HCT116 (cell line): ENCODE measurements around the gene SLC50A1. TPM values are rescaled to one million over a fixed set of nuclear protein-coding genes. Genes with fewer than 3 reads are reported as not detected.
"Not testable (repeated sequence)": the region's sequence is repeated elsewhere in the genome, so short reads cannot be mapped to it uniquely, and the experiment has no call there.

Experiments
- ATAC-seq: fragments of 200-7000 bp; cut with Tn5 transposase; 2 replicates; pipeline ENCODE4 v1.9.1; 2020; ENCODE audit warnings: mild to moderate bottlenecking, moderate library complexity
- BruUV-seq: library from RNA; stranded (reverse); fragments of 400-500 nt; replicated peaks from 2 replicates; lab custom pipeline; 2021; lab: Mats Ljungman, UMichigan
- CTCF ChIA-PET: fragments of 300-600 bp; sonication (Branson Sonifier 250); formaldehyde crosslinking; loops from one replicate; lab custom pipeline; 2021; ENCODE audit warnings: antibody characterized with exemption; lab: Charles Lee
- POLR2A ChIA-PET: fragments of 300-600, 350-600 bp; sonication (Branson Sonifier 250); formaldehyde crosslinking; loops from one replicate; lab custom pipeline; 2021; ENCODE audit warnings: antibody characterized with exemption; lab: Charles Lee
- RAD21 ChIA-PET, 2 experiments: fragments of 300-600 bp; sonication (Branson Sonifier 250); formaldehyde crosslinking; loops; one replicate each; lab custom pipeline; 2023; ENCODE audit warnings: low total read pairs in 2 of 2; ENCODE audit not compliant: uncharacterized antibody in 2 of 2, unreplicated experiment in 2 of 2, low non-redundant PET in 1 of 2; lab: Charles Lee
- DNase-seq: peaks from one replicate; pipeline ENCODE4 v3.0.0-alpha.2; 2010; ENCODE audit warnings: low read depth, low spot score
- H2AFZ ChIP-seq: fragments of 200-600 bp; shearing (Covaris generic), sonication (generic); 2 replicates; pipeline ENCODE4 v1.6.1; 2017; ENCODE audit warnings: low read depth, mixed run types, mixed read lengths, antibody characterized with exemption, low read length; ENCODE audit not compliant: poor library complexity, severe bottlenecking
- H3K27ac ChIP-seq: 2 replicates; pipeline ENCODE4 v1.5.1; 2012; ENCODE audit warnings: low read depth, low read length
- H3K27me3 ChIP-seq: fragments of 200-600 bp; sonication (generic); 2 replicates; pipeline ENCODE4 v1.6.1; 2016; ENCODE audit warnings: mixed run types, low read length, mixed read lengths; ENCODE audit not compliant: insufficient read depth
- H3K36me3 ChIP-seq, 2 experiments: fragments of 200-500 bp in 1 of 2; fragments of 200-600 bp in 1 of 2; sonication (Bioruptor generic) in 1 of 2; sonication (generic) in 1 of 2; 2 replicates each; pipeline versions ENCODE4 v1.5.1 to v1.6.1; 2014 to 2016; ENCODE audit warnings: low read length in 2 of 2, inconsistent platforms in 1 of 2, mixed read lengths in 1 of 2, mixed run types in 1 of 2; ENCODE audit not compliant: insufficient read depth in 2 of 2, control insufficient read depth in 1 of 2
- H3K4me1 ChIP-seq, 2 experiments: fragments of 200-600 bp in 1 of 2; sonication (generic) in 1 of 2; 2 replicates each; pipeline versions ENCODE4 v1.5.1 to v1.6.1; 2012 to 2017; ENCODE audit warnings: low read length in 2 of 2, inconsistent platforms in 1 of 2, mild to moderate bottlenecking in 1 of 2, mixed read lengths in 1 of 2, mixed run types in 1 of 2, moderate library complexity in 1 of 2; ENCODE audit not compliant: insufficient read depth in 2 of 2, control insufficient read depth in 1 of 2
- H3K4me2 ChIP-seq: fragments of 200-600 bp; sonication (generic); 2 replicates; pipeline ENCODE4 v1.6.1; 2017; ENCODE audit warnings: mixed run types, low read length, mixed read lengths
- H3K4me3 ChIP-seq, 2 experiments: fragments of 200-600 bp in 1 of 2; sonication (generic) in 1 of 2; replicated peaks in 1 of 2; 2 replicates each; pipeline ENCODE4 v1.5.1; 2011 to 2016; ENCODE audit warnings: low read length in 2 of 2, control low read depth in 1 of 2, low read depth in 1 of 2, mild to moderate bottlenecking in 1 of 2, mixed read lengths in 1 of 2, mixed run types in 1 of 2
- H3K79me2 ChIP-seq: fragments of 200-600 bp; sonication (generic); 2 replicates; pipeline ENCODE4 v1.6.1; 2017; ENCODE audit warnings: mild to moderate bottlenecking, mixed run types, low read length, moderate library complexity, mixed read lengths; ENCODE audit not compliant: insufficient read depth
- H3K9ac ChIP-seq: fragments of 200-600 bp; sonication (generic); 2 replicates; pipeline ENCODE4 v1.6.1; 2016; ENCODE audit warnings: low read length, mixed read lengths
- H3K9me2 ChIP-seq: fragments of 200-600 bp; sonication (generic), shearing (Covaris generic); 2 replicates; pipeline ENCODE4 v1.6.1; 2017; ENCODE audit warnings: mixed run types, mild to moderate bottlenecking, moderate library complexity; ENCODE audit not compliant: insufficient read depth
- H3K9me3 ChIP-seq, 2 experiments: fragments of 200-500 bp in 1 of 2; fragments of 200-600 bp in 1 of 2; sonication (Bioruptor generic) in 1 of 2; sonication (generic) in 1 of 2; 2 replicates each; pipeline ENCODE4 v1.6.1; 2014 to 2017; ENCODE audit warnings: low read length in 2 of 2, mixed read lengths in 2 of 2, inconsistent platforms in 1 of 2, low read depth in 1 of 2, mild to moderate bottlenecking in 1 of 2, mixed run types in 1 of 2, moderate library complexity in 1 of 2; ENCODE audit not compliant: control insufficient read depth in 1 of 2, insufficient read depth in 1 of 2
- H4K20me1 ChIP-seq: fragments of 200-600 bp; sonication (generic), shearing (Covaris generic); 2 replicates; pipeline ENCODE4 v1.6.1; 2017; ENCODE audit warnings: mixed run types, mild to moderate bottlenecking, moderate library complexity; ENCODE audit not compliant: insufficient read depth
- ATF3 ChIP-seq: IDR thresholded peaks from 2 replicates; pipeline ENCODE4 v1.6.1; 2012
- EGR1 ChIP-seq: IDR thresholded peaks from 2 replicates; pipeline ENCODE4 v1.6.1; 2012; ENCODE audit warnings: low read depth
- EZH2 ChIP-seq: fragments of 200-600 bp; sonication (generic); IDR thresholded peaks from 2 replicates; pipeline ENCODE4 v1.6.1; 2017; ENCODE audit warnings: antibody characterized with exemption, mixed run types
- SIN3A ChIP-seq: IDR thresholded peaks from 2 replicates; pipeline ENCODE4 v1.6.1; 2012; ENCODE audit warnings: low read depth
- SP1 ChIP-seq: IDR thresholded peaks from 2 replicates; pipeline ENCODE4 v1.6.1; 2012; ENCODE audit warnings: low read depth
- TCF7L2 ChIP-seq: IDR thresholded peaks from 2 replicates; pipeline ENCODE4 v1.7.0; 2011; ENCODE audit warnings: borderline replicate concordance, inconsistent platforms; ENCODE audit not compliant: insufficient read depth, insufficient read length; ENCODE audit errors: extremely low read depth
- ZBTB33 ChIP-seq: IDR thresholded peaks from 2 replicates; pipeline ENCODE4 v1.6.1; 2011; ENCODE audit warnings: mild to moderate bottlenecking, low read length, moderate library complexity; ENCODE audit not compliant: insufficient replicate concordance; ENCODE audit errors: extremely low read depth
- ZNF274 ChIP-seq: fragments of 200-500 bp; sonication (Bioruptor generic); IDR thresholded peaks from 2 replicates; pipeline ENCODE4 v1.6.1; 2014; ENCODE audit warnings: mild to moderate bottlenecking, low read depth, low read length, inconsistent platforms
- intact Hi-C: fragments of 100-400 bp; cut with micrococcal nuclease; formaldehyde crosslinking; loops from 2 replicates; pipeline ENCODE4 v1.10.0; 2022
- total RNA-seq: library from RNA; stranded (reverse); gene quantifications from one replicate; pipeline ENCODE4 v1.2.1, GENCODE V29; 2021; ENCODE audit not compliant: unreplicated experiment

Gene SLC50A1
- total RNA-seq, 1 experiment from 2014 or later: 49.9 TPM

- no peak for TF ChIP-seq ZBTB33
- no peak for TF ChIP-seq TCF7L2
- TF ChIP-seq SIN3A: no peak
- no peak for TF ChIP-seq EGR1
- no peak for TF ChIP-seq SP1
- no peak for TF ChIP-seq ATF3
- no peak for TF ChIP-seq EZH2
- TF ChIP-seq ZNF274: no peak
Measured at GRCh38 chr1:155160128-155160527, 24.5 kb downstream of the SLC50A1 start (continued).

- BruUV-seq, intact Hi-C loops: not testable (repeated sequence)
Measured at GRCh38 chr1:155162631-155163030, 27.0 kb downstream of the SLC50A1 start.

GRCh38 chr1:155163785-155164184 lies 28.1 kb downstream of the SLC50A1 start:
- H3K9me2 ChIP-seq, H3K4me3 ChIP-seq, BruUV-seq, DNase-seq, H4K20me1 ChIP-seq, H3K9ac ChIP-seq, H3K9me3 ChIP-seq, intact Hi-C loops, POLR2A ChIA-PET, H3K27ac ChIP-seq, H3K27me3 ChIP-seq, H2AFZ ChIP-seq, RAD21 ChIA-PET, ATAC-seq, H3K79me2 ChIP-seq, H3K4me2 ChIP-seq, H3K36me3 ChIP-seq: not testable (repeated sequence)
- CTCF ChIA-PET: interaction anchor here (1.2 to 1.3 kb wide), 2 partner anchors 9 to 79 kb away, joined by 3 to 4 read pairs; partner anchors contain the start of gene KRTCAP2
- H3K4me1 ChIP-seq: peaks cover 2 to 11% of the 10 kb centered on the region in 2 experiments; a peak in 1 of 4 replicates

More at GRCh38 chr1:155162631-155163030, 27.0 kb downstream of the SLC50A1 start:
- H4K20me1 ChIP-seq, H3K9me2 ChIP-seq, H3K4me1 ChIP-seq, H3K36me3 ChIP-seq, DNase-seq, H3K79me2 ChIP-seq, H3K4me2 ChIP-seq, ATAC-seq, RAD21 ChIA-PET, H3K27me3 ChIP-seq, H3K9ac ChIP-seq, H3K9me3 ChIP-seq, H2AFZ ChIP-seq, H3K4me3 ChIP-seq, H3K27ac ChIP-seq: not testable (repeated sequence)
- POLR2A ChIA-PET: interaction anchor here (1.0 kb wide), 1 partner anchor 10 kb away, joined by 3 read pairs; the partner anchor contains the start of gene KRTCAP2
- CTCF ChIA-PET: interaction anchor here (0.7 to 1.0 kb wide), 3 partner anchors 10 to 77 kb away, joined by 3 to 6 read pairs (median 3); partner anchors contain the start of gene KRTCAP2

- RAD21 ChIA-PET, H3K9me3 ChIP-seq, BruUV-seq, H3K36me3 ChIP-seq, H3K27ac ChIP-seq, ATAC-seq, DNase-seq, H3K27me3 ChIP-seq, H4K20me1 ChIP-seq, H2AFZ ChIP-seq, H3K4me3 ChIP-seq, H3K9me2 ChIP-seq, H3K79me2 ChIP-seq, POLR2A ChIA-PET, H3K9ac ChIP-seq, H3K4me2 ChIP-seq: not testable (repeated sequence)
- peaks cover 2 to 11% of the 10 kb centered on the region in 2 experiments; a peak in 1 of 4 replicates for H3K4me1 ChIP-seq
- intact Hi-C loops: loop anchor here (5.0 kb wide), 1 partner anchor 52 kb away; no protein-coding TSS in a partner anchor
- CTCF ChIA-PET: interaction anchor here (1.2 to 1.3 kb wide), 2 partner anchors 8 to 79 kb away, joined by 3 to 4 read pairs; partner anchors contain the start of gene KRTCAP2
Measured at GRCh38 chr1:155164625-155165024, 29.0 kb downstream of the SLC50A1 start.
